Dermis microvascular lymphatic vessel endothelial cell (primary cell): Measurements from ENCODE around the gene SCP2D1. TPM values are rescaled to one million over a fixed set of nuclear protein-coding genes. Genes with fewer than 3 reads are reported as not detected.

Experiments used
- DNase-seq, 2 donors: peaks; one replicate each; pipeline versions ENCODE4 v3.0.0 to v3.0.0-alpha.2; 2010; ENCODE audit warnings: low read depth in 2 of 2
- total RNA-seq: library from RNA; depleted of rRNA; stranded (reverse); fragments of >200 nt; gene quantifications from 2 replicates; pipeline ENCODE4 v1.2.1, GENCODE V29; 2014

SCP2D1 gene
- total RNA-seq, 1 donor from 2014 or later = not detected

GRCh38 chr20:18811904-18812303 lies 1.7 kb upstream of the SCP2D1 start:
- DNase-seq = no peak

GRCh38 chr20:18815194-18815942 lies 1.8 kb downstream of the SCP2D1 start:
- no peak for DNase-seq

- no peak for DNase-seq
These were observed 9.2 kb downstream of the SCP2D1 start for GRCh38 chr20:18822832-18823231.

GRCh38 chr20:18831830-18832499 lies 18.4 kb downstream of the SCP2D1 start:
- DNase-seq = no peak

GRCh38 chr20:18832546-18833200 lies 19.1 kb downstream of the SCP2D1 start:
- DNase-seq = no peak

GRCh38 chr20:18835466-18836256 lies 22.1 kb downstream of the SCP2D1 start:
- no peak for DNase-seq

- DNase-seq = no peak
These were observed 24.1 kb downstream of the SCP2D1 start for GRCh38 chr20:18837718-18838117.

GRCh38 chr20:18839507-18840247 lies 26.1 kb downstream of the SCP2D1 start:
- no peak for DNase-seq

GRCh38 chr20:18840248-18840645 lies 26.7 kb downstream of the SCP2D1 start:
- no peak for DNase-seq

- no peak for DNase-seq
These were observed 31.4 kb downstream of the SCP2D1 start for GRCh38 chr20:18845017-18845416.

- DNase-seq = no peak
These were observed 33.7 kb downstream of the SCP2D1 start for GRCh38 chr20:18847226-18847755.

GRCh38 chr20:18849131-18849530 lies 35.5 kb downstream of the SCP2D1 start:
- no peak for DNase-seq

GRCh38 chr20:18851629-18852028 lies 38.0 kb downstream of the SCP2D1 start:
- no peak for DNase-seq

GRCh38 chr20:18852318-18852717 lies 38.7 kb downstream of the SCP2D1 start:
- no peak for DNase-seq

GRCh38 chr20:18853216-18853615 lies 39.6 kb downstream of the SCP2D1 start:
- no peak for DNase-seq

GRCh38 chr20:18853946-18854646 lies 40.5 kb downstream of the SCP2D1 start:
- no peak for DNase-seq

- DNase-seq = no peak
These were observed 42.3 kb downstream of the SCP2D1 start for GRCh38 chr20:18855882-18856281.

- DNase-seq = no peak
These were observed 43.3 kb downstream of the SCP2D1 start for GRCh38 chr20:18856873-18857272.

- DNase-seq = no peak
These were observed 44.1 kb downstream of the SCP2D1 start for GRCh38 chr20:18857640-18858039.

GRCh38 chr20:18858816-18859215 lies 45.2 kb downstream of the SCP2D1 start:
- DNase-seq = no peak
